ENCODE data around the gene ABL1.

Gene ABL1

DNA sequence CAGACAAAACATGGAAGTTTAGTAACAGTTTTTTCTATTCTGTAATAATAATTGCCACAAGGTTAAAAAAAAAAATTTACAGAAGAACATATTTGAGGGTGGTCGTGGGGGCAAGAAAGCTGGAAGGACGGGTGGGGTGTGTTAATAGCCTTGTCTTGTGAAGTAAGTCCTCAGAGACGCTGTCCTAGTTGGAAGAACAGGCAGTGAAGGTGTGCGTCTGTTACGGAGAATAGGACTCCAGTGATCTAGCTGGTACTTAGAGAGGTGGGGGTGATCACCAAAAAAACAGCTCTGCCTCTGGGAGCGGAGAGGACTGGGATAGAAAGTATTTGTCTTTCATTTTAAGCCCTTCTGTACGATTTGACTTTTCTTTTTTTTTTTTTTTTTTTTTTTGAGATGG is 17.7 kb downstream of the ABL1 start:
- DNase-seq, result no peak

DNA sequence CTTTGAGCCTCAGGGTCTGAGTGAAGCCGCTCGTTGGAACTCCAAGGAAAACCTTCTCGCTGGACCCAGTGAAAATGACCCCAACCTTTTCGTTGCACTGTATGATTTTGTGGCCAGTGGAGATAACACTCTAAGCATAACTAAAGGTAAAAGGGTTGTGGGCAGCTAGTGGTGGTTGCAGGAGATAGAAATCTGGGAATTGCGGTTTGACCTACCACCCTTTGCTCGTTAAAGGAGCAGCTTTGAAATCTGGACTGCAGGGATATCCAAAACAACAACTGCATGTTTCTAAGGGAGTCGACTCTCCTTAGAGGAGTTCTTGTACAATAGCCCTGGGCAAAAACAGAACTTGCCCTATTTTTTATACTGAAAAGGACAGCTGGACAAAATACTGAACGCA is 19.0 kb downstream of the ABL1 start:
- no peak for DNase-seq

DNA sequence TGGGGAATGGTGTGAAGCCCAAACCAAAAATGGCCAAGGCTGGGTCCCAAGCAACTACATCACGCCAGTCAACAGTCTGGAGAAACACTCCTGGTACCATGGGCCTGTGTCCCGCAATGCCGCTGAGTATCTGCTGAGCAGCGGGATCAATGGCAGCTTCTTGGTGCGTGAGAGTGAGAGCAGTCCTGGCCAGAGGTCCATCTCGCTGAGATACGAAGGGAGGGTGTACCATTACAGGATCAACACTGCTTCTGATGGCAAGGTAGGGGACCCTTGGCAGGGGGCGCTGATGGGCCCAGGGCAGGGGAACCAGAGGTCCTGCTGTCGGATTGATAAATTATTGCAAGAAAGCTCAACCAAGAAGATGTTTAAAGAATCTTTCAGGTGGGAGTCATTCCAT is 19.8 kb downstream of the ABL1 start:
- no peak for DNase-seq

DNA sequence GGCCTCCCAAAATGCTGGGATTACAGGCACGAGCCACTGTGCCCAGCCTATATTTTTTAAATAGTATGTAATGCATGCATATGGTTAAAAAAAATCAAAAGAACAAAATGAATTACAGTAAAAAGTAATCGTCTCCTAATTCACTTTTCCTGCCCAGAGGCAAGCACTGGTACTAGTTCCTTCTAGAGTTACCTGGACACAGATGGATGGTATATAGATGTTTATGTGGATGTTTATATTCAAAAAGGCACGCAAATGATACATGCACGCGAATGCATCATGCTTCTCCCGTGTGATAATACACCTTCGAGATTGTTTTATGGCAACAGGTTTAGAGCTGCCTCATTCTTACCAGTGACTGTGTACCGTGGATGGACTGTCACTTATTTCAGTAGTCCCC is 21.4 kb downstream of the ABL1 start:
- DNase-seq, result no peak

DNA sequence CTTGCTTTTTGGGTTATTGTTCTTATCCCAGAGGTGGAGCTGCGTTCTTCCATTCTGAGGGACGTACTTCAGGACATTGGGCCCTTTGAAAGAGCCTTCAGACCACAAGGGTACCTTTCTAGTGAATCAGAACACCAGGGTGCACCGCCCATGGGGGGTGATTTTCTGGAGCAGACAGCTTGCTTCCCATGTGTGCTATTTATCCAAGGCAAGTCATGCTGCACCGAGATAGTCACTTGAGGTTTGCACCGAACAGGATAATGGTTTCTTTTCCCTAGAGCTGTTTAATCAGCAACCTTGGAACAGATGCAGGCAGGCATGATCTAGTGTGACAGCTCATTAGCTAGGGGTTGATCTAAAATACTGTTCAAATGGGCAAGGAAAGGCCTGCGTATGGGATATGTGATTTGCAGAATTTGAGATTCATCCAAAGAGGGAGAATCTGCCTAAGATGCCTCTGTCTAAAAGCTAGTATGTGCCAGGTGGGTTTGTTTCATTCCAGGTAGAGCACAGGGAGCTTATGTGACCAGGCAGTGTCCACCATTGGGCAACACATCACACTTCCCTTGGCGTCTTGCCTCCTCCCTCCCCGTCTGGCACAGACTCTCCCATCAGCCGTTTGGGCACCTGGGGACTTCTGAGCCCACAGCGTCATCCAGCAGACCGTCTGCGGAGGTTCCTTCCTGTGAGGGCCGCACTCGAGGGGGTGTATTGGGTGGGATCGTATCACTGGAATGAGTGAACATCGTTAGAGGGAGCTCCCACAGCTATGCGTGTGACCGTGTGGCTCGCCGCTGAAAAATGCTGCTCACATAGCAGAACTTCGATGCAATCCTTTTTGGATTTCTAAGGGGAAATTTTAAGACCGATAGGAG is 23.0 kb downstream of the ABL1 start:
- DNase-seq, result no peak

DNA sequence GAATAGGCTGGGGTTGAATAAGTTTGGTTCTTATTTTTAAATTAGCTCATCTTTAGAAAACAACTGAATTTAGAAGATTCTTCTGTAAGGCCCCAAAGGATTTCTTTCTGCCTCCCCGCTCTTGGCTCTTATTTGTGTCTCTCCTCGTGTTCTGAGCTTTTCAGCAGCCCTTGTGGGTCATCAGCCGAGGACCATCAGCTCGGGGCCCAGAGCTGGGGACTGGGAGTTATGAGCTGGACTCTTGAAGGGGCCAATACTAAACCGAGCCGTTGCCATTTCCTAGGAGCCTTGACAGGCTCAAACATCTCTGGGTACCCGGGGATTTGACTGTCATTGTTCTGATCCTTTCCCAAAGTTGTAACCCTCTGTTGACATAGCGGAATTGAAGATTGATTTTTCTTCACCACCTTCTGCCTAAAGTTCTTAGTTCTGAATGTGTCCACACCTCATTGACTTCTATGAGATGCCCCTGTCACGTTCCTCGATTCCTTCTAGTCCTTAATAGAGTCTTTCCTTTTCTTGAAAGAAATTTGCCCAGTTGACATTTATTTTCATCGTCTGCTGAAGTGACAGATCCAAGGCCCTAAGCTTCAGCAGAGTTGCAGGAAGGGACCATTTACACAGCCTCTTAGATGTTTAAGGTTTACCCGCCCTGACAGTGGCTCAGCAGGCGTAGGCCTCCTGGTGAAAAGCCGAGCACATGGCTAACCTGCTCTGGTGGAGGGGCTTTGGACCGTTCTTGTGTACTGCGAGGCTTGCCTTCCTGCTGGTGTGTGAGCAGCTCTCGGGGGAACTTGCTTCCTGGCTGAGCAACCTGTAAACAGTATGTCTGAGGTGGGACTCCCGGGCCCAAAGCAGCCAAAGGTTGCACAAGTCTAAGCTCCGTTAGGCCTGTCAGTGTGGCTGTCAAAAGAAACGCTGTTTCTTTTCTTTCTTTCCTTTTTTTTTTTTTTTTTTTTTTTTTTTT is 24.0 kb downstream of the ABL1 start:
- no peak for DNase-seq

DNA sequence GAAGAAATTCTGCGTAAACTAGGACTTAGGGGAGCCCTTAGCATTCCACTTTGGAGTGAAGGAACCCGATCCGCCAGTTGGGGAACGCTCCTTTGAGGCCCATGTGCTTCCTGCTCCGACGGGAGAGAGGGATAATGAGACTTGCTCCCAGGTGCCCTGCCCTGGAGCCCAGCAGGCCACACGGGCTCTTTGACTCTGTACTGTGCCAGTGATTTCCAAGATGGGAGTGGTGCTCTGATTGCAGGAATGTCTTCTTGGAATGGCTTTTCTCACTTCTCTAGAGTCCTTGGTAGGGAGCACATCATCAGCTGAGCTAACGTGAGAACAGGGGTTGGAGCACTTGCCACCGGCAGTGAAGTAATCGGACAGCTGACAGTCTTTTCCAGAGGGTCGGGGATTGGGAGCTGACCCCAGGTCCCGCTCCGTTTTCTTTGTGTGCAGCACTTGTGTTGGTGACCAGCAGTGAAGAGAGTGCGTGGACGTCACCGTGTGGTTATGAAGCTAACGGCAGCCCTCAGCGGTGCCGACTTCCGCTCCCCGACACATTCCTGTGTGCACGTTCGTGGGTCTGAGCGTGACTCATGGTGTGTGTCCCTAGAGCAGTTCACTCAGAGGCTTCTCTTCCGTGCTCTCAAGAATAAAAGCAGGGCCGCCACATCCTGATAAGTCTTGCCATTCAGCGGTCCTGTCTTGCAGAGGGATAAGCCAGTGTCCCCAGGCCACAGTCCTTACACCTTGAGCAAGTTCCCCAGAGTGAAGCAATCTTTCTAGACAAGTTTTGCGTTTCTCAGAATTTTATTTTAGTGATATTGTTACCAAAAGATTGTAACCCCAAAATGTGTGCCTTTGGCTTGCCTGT is 25.6 kb downstream of the ABL1 start:
- DNase-seq, result peak; percentile 24 to 47 (median 32)

DNA sequence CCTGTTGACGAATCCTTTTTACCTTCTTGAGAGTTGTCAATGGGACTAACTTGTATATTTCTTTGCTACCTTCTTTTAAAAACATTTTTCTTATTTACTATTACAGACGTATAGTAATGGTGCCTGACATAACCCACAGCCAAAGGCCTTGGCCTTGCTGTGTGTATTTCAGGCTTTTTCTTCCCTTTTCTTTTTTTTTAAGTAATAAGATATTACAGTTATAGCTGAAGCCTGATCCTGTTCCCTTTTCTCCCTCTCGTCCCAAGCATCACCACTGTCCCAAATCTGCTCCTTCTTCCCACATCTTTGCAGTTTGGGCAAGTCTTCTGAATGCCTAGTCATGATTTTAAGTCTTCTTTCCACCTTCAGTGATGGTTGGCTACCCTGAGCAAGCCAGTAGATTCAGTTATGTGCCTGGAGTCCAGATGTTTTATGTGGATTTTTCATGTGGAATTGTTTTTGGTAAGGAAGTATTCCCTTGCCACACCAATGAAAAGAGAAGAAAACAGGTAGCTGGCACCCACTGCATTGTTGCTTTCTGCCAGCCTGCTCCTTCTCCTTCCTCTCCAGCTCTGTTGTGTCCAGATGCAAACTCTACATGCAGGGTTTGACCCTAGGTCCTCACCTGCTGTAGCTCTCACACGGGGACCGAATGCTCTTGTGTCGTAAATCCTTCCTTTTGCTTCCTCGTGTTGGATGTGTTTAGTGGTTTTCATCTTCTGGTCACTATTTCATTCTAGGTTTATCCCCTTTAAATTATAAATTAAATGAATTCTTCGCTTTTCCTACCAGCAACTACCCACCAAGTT is 26.5 kb downstream of the ABL1 start:
- DNase-seq, result no peak

DNA sequence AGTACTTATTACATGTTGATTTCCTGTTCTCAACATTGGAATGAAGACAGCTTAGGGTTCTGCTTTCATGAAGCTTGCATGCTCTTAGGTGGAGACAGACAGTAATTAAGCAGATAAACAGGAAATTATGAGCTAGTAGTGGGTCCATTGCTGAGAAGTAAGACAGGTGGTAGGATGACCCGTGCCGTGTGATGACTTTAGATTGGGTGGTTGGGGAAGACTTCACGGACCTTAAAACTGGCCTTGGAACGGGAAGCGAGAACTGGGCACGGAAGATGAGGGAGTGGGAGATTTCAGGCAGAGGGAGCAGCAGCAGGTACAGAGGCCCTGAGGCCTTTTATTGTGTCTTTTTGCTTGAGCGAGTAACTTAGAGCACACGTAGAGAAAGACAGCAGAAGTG is 27.2 kb downstream of the ABL1 start:
- no peak for DNase-seq

DNA sequence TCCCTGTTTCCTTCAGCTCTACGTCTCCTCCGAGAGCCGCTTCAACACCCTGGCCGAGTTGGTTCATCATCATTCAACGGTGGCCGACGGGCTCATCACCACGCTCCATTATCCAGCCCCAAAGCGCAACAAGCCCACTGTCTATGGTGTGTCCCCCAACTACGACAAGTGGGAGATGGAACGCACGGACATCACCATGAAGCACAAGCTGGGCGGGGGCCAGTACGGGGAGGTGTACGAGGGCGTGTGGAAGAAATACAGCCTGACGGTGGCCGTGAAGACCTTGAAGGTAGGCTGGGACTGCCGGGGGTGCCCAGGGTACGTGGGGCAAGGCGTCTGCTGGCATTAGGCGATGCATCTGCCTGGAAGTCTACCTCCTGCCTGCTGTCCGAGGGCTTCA is 27.7 kb downstream of the ABL1 start:
- no peak for DNase-seq

DNA sequence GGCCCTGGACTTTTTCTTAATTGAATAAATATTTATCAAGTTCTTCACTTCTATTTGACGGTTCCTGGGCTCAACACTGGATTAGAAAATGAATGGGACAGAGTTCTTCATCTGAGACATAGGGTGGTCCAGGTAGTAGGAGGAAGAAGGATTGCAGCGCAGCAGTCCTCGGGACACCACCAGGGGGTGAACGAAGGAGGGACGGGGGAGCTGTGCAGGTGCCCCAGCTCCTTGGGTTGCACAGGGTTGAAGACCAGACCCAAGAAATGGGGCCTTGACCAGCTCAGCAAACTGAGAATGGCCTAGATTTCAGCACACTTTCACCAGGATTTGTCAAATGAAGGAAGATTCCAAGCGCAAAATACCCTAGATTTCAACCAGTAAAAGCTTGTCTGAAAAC is 29.5 kb downstream of the ABL1 start:
- no peak for DNase-seq

DNA sequence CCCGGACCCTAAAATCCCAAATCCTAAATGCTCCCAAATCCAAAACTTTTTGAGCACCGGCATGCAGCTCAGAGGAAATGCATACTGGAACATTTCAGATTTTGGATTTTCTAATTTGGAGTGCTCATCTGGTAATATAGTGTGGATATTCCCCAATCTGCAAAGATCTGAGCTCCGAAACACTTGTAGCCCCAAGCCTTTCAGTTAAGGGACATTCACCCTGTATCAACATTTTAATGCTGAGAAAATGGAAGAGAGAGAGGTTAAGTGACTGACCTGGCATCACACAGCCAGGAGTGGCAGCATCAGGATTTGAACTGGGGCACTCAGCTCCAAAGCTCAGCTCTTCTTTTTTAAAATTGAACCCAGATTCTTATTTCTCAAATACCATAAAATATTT is 30.9 kb downstream of the ABL1 start:
- DNase-seq, result no peak

DNA sequence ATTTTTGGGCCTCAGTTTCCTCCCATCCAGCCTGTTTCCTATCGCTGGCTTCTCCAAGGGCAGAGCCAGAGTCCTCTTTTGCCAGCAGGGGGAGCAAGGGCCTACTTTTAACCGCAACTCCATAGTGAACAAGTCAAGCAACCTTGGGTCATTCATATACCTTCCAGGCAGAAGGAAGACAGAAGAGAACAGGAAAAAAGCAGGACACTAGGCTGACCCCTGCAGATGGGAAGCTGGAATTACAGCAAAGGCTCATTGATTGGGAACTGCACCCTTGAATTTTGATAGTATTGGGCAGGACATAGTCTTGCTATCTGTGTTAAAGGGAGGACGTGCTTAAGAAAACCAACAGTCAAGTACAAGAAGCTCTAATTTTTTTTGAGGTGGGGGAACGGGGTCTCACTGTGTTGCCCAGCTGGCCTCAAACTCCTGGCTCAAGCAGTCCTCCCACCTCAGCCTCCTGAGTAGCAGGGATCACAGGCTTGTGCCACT is 31.5 kb downstream of the ABL1 start:
- peak; percentile 81 to 89 (median 84) for DNase-seq

DNA sequence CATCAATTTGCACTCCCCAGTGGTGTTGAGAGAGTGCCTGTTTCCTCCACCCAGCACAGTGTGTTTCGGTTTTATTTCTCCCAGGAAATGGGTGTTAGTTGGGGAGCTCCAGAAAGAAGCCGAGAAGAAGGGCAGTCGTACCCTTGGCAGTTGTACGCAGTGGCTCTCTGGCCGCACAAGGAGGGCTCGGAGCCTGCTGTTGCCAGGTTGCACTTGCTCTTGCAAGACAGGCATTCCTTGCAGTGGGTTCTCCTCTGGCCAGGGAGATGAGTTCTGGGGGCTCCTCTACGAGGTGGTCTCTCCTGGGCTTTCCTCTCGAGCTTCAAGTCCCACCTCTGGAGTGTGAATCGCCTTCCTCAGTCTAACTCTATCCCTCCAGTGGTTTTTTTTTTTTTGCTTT is 32.5 kb downstream of the ABL1 start:
- DNase-seq, result no peak

DNA sequence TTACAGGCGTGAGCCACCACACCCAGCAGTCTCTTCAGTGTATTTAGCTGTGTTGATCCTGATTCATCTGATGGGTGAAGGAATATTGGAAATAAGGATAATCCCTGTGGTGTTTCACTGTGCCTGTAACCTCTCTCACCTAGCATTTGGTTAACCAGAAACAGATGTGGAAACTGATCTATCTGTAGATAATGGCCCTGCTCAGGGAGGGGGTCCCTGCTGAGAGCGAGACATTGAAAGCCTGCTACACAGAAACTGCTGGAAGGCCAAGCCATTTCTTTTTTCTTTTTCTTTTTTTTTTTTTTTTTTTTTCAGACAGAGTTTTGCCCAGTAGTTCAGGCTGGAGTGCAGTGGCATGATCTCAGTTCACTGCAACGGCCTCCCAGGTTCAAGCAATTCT is 33.2 kb downstream of the ABL1 start:
- no peak for DNase-seq

DNA sequence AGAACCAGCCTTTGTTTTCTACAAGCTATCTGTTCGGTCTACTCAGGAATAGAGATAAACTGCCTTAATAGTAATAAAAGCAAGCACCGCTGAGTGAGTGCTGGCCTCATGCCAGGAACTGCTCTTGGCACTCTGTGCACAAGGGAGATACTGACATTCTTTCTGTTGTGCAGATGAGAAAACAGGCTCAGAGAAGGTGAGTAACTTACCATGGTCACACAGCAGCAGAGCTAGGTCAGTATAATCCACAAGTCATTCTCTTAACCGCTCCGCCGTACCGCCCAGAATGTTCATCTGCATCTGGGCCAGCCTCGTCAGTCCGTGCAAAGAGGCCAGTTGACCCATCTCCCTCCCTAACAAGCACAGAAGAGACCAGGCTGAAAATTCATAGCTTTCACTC is 34.2 kb downstream of the ABL1 start:
- DNase-seq, result no peak

DNA sequence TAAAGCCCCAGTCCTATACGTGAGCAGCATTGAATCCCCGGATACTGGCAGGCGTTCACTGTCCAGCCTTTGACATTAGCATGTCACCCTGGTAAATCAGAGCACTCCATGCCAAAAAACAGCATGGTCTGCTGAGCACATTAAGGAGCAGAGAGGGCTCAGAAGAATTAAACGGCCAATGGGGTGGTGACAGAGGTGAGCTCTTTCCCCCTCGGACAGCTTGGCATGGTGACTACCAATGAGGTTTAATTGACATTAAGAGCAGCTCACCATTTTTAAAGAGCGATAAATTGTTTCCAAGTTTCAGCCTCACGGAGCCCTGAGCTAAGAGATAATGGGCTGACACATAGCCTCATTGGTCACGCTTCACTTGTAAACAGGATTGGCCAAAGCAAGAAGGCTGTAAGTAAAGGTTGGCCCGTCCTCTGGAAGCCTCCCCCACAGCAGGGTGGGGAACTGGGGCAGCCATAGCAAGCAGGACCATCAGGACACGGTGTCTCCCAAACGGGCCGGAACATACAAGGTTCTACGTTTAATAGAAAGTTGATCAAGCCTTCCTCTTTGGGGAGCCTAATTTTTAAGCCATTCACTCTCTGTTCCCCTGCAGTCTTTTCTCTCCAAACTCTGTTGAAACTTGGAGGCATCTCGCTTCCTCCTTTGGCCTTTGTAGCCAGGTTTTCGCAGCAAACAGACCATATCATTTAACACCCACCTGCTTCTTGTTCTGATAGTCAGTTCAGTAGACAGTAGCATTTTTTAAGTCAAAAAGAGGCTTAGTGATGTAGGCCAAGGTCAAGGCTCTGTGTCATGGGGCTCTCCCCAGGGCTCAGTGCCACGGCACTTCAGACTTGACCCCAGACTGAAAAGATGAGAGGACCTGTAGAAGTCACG is 35.7 kb downstream of the ABL1 start:
- no peak for DNase-seq

DNA sequence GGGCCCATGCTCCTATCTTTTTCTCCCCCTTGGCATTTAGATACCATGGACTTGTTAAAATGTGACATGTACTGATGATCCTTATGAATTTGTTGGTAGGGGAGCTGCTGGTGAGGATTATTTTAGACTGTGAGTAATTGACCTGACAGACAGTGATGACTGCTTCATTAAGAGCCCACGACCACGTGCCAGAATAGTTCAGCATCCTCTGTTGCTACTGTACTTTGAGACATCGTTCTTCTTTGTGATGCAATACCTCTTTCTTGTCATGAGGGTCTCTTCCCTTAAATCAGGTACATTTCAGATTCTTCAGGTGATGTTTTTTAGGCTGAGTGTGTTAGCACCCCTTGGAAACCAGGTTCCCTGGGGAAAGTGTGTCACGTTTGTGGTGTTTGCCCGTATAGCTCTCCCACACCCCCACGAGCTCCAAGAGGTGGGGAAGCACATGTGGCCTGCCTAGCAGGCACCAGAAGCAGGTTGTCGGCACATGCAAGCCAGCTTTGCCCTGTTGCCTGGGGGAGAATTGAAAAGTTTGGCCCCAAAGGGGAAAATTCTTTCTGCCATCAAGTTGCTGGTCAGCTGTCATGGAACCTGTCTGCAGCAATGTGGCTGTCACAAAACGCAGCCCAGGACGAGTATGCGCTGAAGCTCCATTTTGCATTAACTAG is 36.5 kb downstream of the ABL1 start:
- DNase-seq, result no peak

DNA sequence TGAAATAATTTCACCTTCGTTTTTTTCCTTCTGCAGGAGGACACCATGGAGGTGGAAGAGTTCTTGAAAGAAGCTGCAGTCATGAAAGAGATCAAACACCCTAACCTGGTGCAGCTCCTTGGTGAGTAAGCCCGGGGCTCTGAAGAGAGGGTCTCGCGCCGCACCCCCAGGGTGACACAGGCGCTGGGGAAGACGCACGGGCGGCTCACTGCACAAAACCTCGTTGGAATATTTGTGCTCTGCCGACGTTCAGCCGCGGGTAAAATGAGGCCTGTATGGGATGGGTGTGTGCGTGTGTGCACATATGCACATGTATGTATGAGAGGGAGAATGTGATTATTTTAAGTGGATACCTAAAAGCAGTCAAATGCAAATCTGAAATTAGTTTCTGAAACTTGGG is 37.0 kb downstream of the ABL1 start:
- DNase-seq, result no peak

DNA sequence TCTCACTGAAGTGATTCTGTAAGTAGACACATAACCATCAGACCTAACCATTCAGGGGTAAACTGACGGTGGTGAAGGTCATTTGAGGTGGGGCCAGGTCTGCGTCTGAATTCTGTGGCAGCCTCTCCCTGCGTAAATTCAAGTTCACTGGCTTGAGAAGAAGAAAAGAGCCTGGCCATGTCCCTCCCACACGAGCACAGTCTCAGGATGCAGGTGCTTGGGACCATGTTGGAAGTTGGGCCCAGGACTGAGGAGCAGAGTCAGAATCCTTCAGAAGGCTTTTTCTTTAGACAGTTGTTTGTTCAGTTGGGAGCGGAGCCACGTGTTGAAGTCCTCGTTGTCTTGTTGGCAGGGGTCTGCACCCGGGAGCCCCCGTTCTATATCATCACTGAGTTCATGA is 37.5 kb downstream of the ABL1 start:
- DNase-seq, result no peak

All from suppressor macrophage (primary cell).